Bronchial epithelial cell (primary cell): ENCODE measurements around the gene SLC11A1. TPM values are rescaled to one million over a fixed set of nuclear protein-coding genes. Genes with fewer than 3 reads are reported as not detected.

ENCODE experiments used
- DNase-seq: peaks from one replicate; pipeline ENCODE4 v3.0.0-alpha.2; 2010; ENCODE audit warnings: low read depth
- FAIRE-seq: peaks from 2 replicates; lab custom pipeline; 2011; peaks lifted over from hg19 to GRCh38; lab: Jason Lieb, UNC
- H3K27me3 ChIP-seq: 2 replicates; pipeline ENCODE4 v1.5.1; 2011; ENCODE audit warnings: low read length; ENCODE audit not compliant: control insufficient read depth, insufficient read depth
- H3K36me3 ChIP-seq: 2 replicates; pipeline ENCODE4 v1.5.1; 2011; ENCODE audit warnings: low read length; ENCODE audit not compliant: control insufficient read depth, insufficient read depth
- H3K4me3 ChIP-seq: 2 replicates; pipeline ENCODE4 v1.5.1; 2011; ENCODE audit warnings: mild to moderate bottlenecking, low read depth, low read length, control low read depth
- CTCF ChIP-seq: IDR thresholded peaks from 2 replicates; pipeline ENCODE4 v1.5.1; 2011; ENCODE audit warnings: mild to moderate bottlenecking, moderate library complexity, low read length, control low read depth, inconsistent platforms; ENCODE audit not compliant: insufficient read depth, severe bottlenecking
- total RNA-seq: library from RNA; depleted of rRNA; stranded (reverse); fragments of >200 nt; gene quantifications from 2 replicates; pipeline ENCODE4 v1.2.1, GENCODE V29; 2014

SLC11A1 gene
- total RNA-seq, 1 donor from 2014 or later: 0.26 TPM

- DNase-seq: peak; percentile 85
- Histone ChIP-seq H3K4me3 (peak within 1 kb of the TSS; percentile 56), H3K27me3 (no peaks in the 10 kb centered on the region), H3K36me3 (peaks cover 12% of the 10 kb centered on the region)
- no peak for TF ChIP-seq CTCF
- FAIRE-seq: no peak
Observed at GRCh38 chr2:218399391-218400166, 17.5 kb downstream of the SLC11A1 start, which contains the start of gene CTDSP1. CTDSP1 (plus strand) TSS chr2:218399868; CDS start chr2:218400091, 223 bp downstream.

GRCh38 chr2:218400167-218400929 lies 18.3 kb downstream of the SLC11A1 start:
- Histone ChIP-seq H3K4me3 (peak overlapping the region; percentile 56), H3K36me3 (peaks cover 14% of the 10 kb centered on the region), H3K27me3 (no peaks in the 10 kb centered on the region)
- FAIRE-seq (no peak), DNase-seq (no peak)
- no peak for TF ChIP-seq CTCF

GRCh38 chr2:218400930-218401881 lies 19.1 kb downstream of the SLC11A1 start:
- no peak for FAIRE-seq
- Histone ChIP-seq H3K36me3 (peaks cover 14% of the 10 kb centered on the region), H3K4me3 (peak overlapping the region; percentile 56), H3K27me3 (no peaks in the 10 kb centered on the region)
- TF ChIP-seq CTCF: no peak
- DNase-seq: no peak

- FAIRE-seq (no peak), DNase-seq (no peak)
- no peak for TF ChIP-seq CTCF
- Histone ChIP-seq H3K4me3 (no peak overlapping the region), H3K27me3 (no peaks in the 10 kb centered on the region), H3K36me3 (peaks cover 14% of the 10 kb centered on the region)
Observed at GRCh38 chr2:218401890-218402289, 19.8 kb downstream of the SLC11A1 start.

GRCh38 chr2:218402491-218402901 lies 20.4 kb downstream of the SLC11A1 start:
- FAIRE-seq (no peak), DNase-seq (no peak)
- H3K4me3 ChIP-seq: no peak overlapping the region
- no peaks in the 10 kb centered on the region for H3K27me3 ChIP-seq
- H3K36me3 ChIP-seq: peaks cover 14% of the 10 kb centered on the region
- TF ChIP-seq CTCF: no peak
